Parathyroid adenoma (tissue), 2 donors: Measurements from ENCODE around the gene IRAK2.

Experiments used
- H2AFZ ChIP-seq: fragments of 300-600 bp; sonication (generic); one replicate; pipeline ENCODE4 v1.7.0; 2017; ENCODE audit warnings: antibody characterized with exemption, mild to moderate bottlenecking
- H3K27ac ChIP-seq: fragments of 300-600 bp; sonication (generic); one replicate; pipeline ENCODE4 v1.7.0; 2017
- H3K27me3 ChIP-seq: fragments of 300-600 bp; sonication (generic); one replicate; pipeline ENCODE4 v1.7.0; 2017; ENCODE audit warnings: low read length; ENCODE audit not compliant: control insufficient read depth, insufficient read depth
- H3K36me3 ChIP-seq: fragments of 300-600 bp; sonication (generic); one replicate; pipeline ENCODE4 v1.7.0; 2017; ENCODE audit warnings: low read length; ENCODE audit not compliant: control insufficient read depth, insufficient read depth
- H3K4me1 ChIP-seq: fragments of 300-600 bp; sonication (generic); one replicate; pipeline ENCODE4 v1.7.0; 2017; ENCODE audit warnings: control low read depth
- H3K4me2 ChIP-seq: fragments of 300-600 bp; sonication (generic); one replicate; pipeline ENCODE4 v1.7.0; 2017; ENCODE audit warnings: low read length
- H3K4me3 ChIP-seq: fragments of 300-600 bp; sonication (generic); one replicate; pipeline ENCODE4 v1.7.0; 2017; ENCODE audit warnings: low read depth, low read length
- H3K79me2 ChIP-seq: fragments of 300-600 bp; sonication (generic); one replicate; pipeline ENCODE4 v1.7.0; 2017; ENCODE audit warnings: control low read depth
- H3K9ac ChIP-seq: fragments of 300-600 bp; sonication (generic); one replicate; pipeline ENCODE4 v1.7.0; 2017; ENCODE audit warnings: mild to moderate bottlenecking
- H3K9me3 ChIP-seq: fragments of 300-600 bp; sonication (generic); one replicate; pipeline ENCODE4 v1.7.0; 2017; ENCODE audit warnings: low read length; ENCODE audit not compliant: control insufficient read depth
- CTCF ChIP-seq: fragments of 300-600 bp; sonication (generic); IDR thresholded peaks from one replicate; pipeline ENCODE4 v1.7.0; 2017; ENCODE audit warnings: antibody characterized with exemption, mild to moderate bottlenecking
- donor health status: primary hyperparathyroidism.

IRAK2 gene

GRCh38 chr3:10245081-10245712 is 80.5 kb downstream of the IRAK2 start:
- peaks cover 3% of the 10 kb centered on the region for H3K4me1 ChIP-seq

GRCh38 chr3:10247679-10248183 is 83.0 kb downstream of the IRAK2 start:
- peak overlapping the region; percentile 55 for H3K27ac ChIP-seq
- H2AFZ ChIP-seq, result peak overlapping the region; percentile 93
- no peaks in the 10 kb centered on the region for H3K9me3 ChIP-seq
- peak overlapping the region; percentile 97 for H3K4me2 ChIP-seq
- H3K9ac ChIP-seq, result no peak overlapping the region
- H3K27me3 ChIP-seq, result no peaks in the 10 kb centered on the region
- peaks cover 6% of the 10 kb centered on the region for H3K79me2 ChIP-seq
- H3K36me3 ChIP-seq, result no peaks in the 10 kb centered on the region
- H3K4me3 ChIP-seq, result peak overlapping the region; percentile 75
- TF ChIP-seq CTCF, result no peak
- H3K4me1 ChIP-seq, result peaks cover 8% of the 10 kb centered on the region

More at GRCh38 chr3:10245081-10245712, 80.5 kb downstream of the IRAK2 start:
- no peak for TF ChIP-seq CTCF
- Histone ChIP-seq H3K4me3 (no peak overlapping the region), H3K9me3 (no peaks in the 10 kb centered on the region), H2AFZ (no peak overlapping the region), H3K4me2 (no peak overlapping the region), H3K79me2 (peaks cover 6% of the 10 kb centered on the region), H3K27ac (no peak overlapping the region), H3K36me3 (no peaks in the 10 kb centered on the region), H3K9ac (no peak overlapping the region), H3K27me3 (no peaks in the 10 kb centered on the region)

- Histone ChIP-seq H3K36me3 (no peaks in the 10 kb centered on the region), H3K4me2 (peak within 1 kb of the TSS; percentile 97), H3K4me3 (peak within 1 kb of the TSS; percentile 75), H2AFZ (peak within 1 kb of the TSS; percentile 93), H3K27me3 (no peaks in the 10 kb centered on the region), H3K9ac (no peak within 1 kb of the TSS), H3K27ac (peak within 1 kb of the TSS; percentile 62), H3K9me3 (no peaks in the 10 kb centered on the region), H3K4me1 (peaks cover 8% of the 10 kb centered on the region), H3K79me2 (peaks cover 9% of the 10 kb centered on the region)
- no peak for TF ChIP-seq CTCF
Measured at GRCh38 chr3:10248184-10248983, 83.7 kb downstream of the IRAK2 start, which contains the start of gene TATDN2. Gene TATDN2, plus strand, starts transcription at chr3:10248459. Its CDS starts 742 bp downstream, at chr3:10249201.

- Histone ChIP-seq H3K36me3 (no peaks in the 10 kb centered on the region), H3K9ac (no peak overlapping the region), H3K27me3 (no peaks in the 10 kb centered on the region), H3K27ac (peak overlapping the region; percentile 62), H3K79me2 (peaks cover 13% of the 10 kb centered on the region), H3K4me2 (peak overlapping the region; percentile 97), H2AFZ (peak overlapping the region; percentile 76), H3K4me1 (peaks cover 8% of the 10 kb centered on the region), H3K9me3 (no peaks in the 10 kb centered on the region), H3K4me3 (peak overlapping the region; percentile 75)
- no peak for TF ChIP-seq CTCF
Measured at GRCh38 chr3:10248984-10249748, 84.4 kb downstream of the IRAK2 start.
